Islet of Langerhans (tissue), 1 donor: Measurements from ENCODE around the gene OTUB2.

Source experiments
- FAIRE-seq: peaks from one replicate; lab custom pipeline; 2011; peaks lifted over from hg19 to GRCh38; lab: Jason Lieb, UNC

The OTUB2 gene

GRCh38 chr14:93997082-93997481 is 29.1 kb upstream of the OTUB2 start, which contains the start of gene CCDC197:
Gene CCDC197, plus strand, starts transcription at chr14:93997301. Its CDS starts 831 bp downstream, at chr14:93998132.
- no peak for FAIRE-seq

GRCh38 chr14:93997916-93998870 is 27.9 kb upstream of the OTUB2 start:
- no peak for FAIRE-seq

GRCh38 chr14:93998871-93999403 is 27.2 kb upstream of the OTUB2 start:
- no peak for FAIRE-seq

- no peak for FAIRE-seq
Measured at GRCh38 chr14:93999573-93999972, 26.6 kb upstream of the OTUB2 start.

GRCh38 chr14:94000267-94000666 is 25.9 kb upstream of the OTUB2 start:
- FAIRE-seq: no peak

- FAIRE-seq: no peak
Measured at GRCh38 chr14:94001016-94001415, 25.1 kb upstream of the OTUB2 start.

- no peak for FAIRE-seq
Measured at GRCh38 chr14:94001501-94002396, 24.4 kb upstream of the OTUB2 start.

GRCh38 chr14:94003397-94003796 is 22.7 kb upstream of the OTUB2 start:
- FAIRE-seq: no peak

GRCh38 chr14:94004015-94004414 is 22.1 kb upstream of the OTUB2 start:
- FAIRE-seq: no peak

GRCh38 chr14:94005324-94006073 is 20.6 kb upstream of the OTUB2 start:
- FAIRE-seq: no peak

- no peak for FAIRE-seq
Measured at GRCh38 chr14:94008234-94008633, 17.9 kb upstream of the OTUB2 start.

- FAIRE-seq: no peak
Measured at GRCh38 chr14:94009767-94010166, 16.4 kb upstream of the OTUB2 start.

- no peak for FAIRE-seq
Measured at GRCh38 chr14:94010625-94011024, 15.5 kb upstream of the OTUB2 start.

GRCh38 chr14:94011795-94012194 is 14.3 kb upstream of the OTUB2 start:
- no peak for FAIRE-seq

- no peak for FAIRE-seq
Measured at GRCh38 chr14:94014382-94014781, 11.8 kb upstream of the OTUB2 start.

GRCh38 chr14:94015223-94015622 is 10.9 kb upstream of the OTUB2 start:
- FAIRE-seq: no peak

- FAIRE-seq: no peak
Measured at GRCh38 chr14:94016446-94016976, 9.6 kb upstream of the OTUB2 start.

- no peak for FAIRE-seq
Measured at GRCh38 chr14:94018308-94018707, 7.8 kb upstream of the OTUB2 start.

GRCh38 chr14:94019329-94019728 is 6.8 kb upstream of the OTUB2 start:
- no peak for FAIRE-seq

- no peak for FAIRE-seq
Measured at GRCh38 chr14:94020267-94020666, 5.9 kb upstream of the OTUB2 start.

GRCh38 chr14:94021001-94021400 is 5.1 kb upstream of the OTUB2 start:
- FAIRE-seq: no peak
